Measurements from ENCODE around the gene TMEM120A. TPM values are rescaled to one million over a fixed set of nuclear protein-coding genes. Genes with fewer than 3 reads are reported as not detected.
A peak's percentile ranks its signal among the peaks of the same experiment; 100 is the strongest.

TMEM120A gene
- total and polyA plus RNA-seq, 12 donors, result 132 to 220 (median 152) TPM

GRCh38 chr7:75977743-75978142 is 16.7 kb downstream of the TMEM120A start:
- DNase-seq, result peak; percentile 68 to 82
- H3K9me3 ChIP-seq, result no peaks in the 10 kb centered on the region
- H3K27ac ChIP-seq, result peak overlapping the region in 3 of 10 donors; percentile 3 to 51 (median 49)
- no peaks in the 10 kb centered on the region for H3K27me3 ChIP-seq
- H3K4me3 ChIP-seq, result no peak overlapping the region
- 60 to 63% methylated on average over 8 of the region's 8 CpGs for WGBS, 2 donors
- H3K4me1 ChIP-seq, result peaks cover 12 to 42% (median 17%) of the 10 kb centered on the region in 9 donors
- intact Hi-C loops (cut with DNase I), result loop anchor here in 1 of 10 donors (5.0 kb wide), 1 partner anchor 100 kb away; the partner anchor contains the start of gene RHBDD2
- peaks cover 0 to 82% (median 32%) of the 10 kb centered on the region in 9 donors for H3K36me3 ChIP-seq
- no peak for TF ChIP-seq CTCF (IDR thresholded peaks at IDR 0.05)
- ATAC-seq, result peak in 7 of 8 donors; percentile 34 to 72 (median 60)

DNA sequence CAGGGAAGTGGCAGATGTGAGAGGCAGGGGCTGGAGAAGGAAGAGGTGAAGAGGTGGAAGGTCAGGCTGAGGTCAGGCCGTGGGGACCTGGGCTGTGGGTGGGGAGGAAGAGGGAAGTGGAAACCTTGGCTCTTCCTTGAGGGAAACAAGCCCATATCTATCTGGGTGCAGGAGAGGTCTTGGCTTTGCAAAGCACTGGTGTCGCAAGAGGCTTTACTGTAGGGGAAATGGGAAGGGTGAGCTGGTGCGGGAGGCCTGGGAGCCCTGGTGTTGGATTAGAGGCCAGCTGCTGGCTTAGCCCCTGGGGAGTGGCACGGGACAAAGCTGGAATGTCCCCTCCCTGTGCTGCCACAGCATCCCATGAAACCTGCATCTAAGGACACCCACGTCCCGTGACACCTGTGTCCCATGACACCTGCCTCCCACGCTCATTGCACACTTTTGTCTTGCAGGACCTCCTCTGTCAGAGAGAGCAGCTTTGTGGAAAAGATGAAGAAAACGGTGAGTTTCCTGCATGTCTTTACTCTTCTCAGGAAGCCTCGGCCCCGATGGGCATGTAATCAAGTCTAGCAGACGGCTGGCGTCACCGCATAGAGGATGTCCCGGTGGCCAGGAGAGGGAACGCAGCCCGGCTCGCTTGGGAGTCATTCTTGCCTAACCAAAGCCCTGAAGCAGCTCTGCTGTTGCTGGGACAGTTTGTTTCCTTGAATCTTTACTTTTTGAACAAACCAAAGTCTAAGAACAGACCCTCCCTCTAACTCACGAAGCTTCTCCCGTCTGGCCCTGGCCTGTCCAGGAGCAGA is 22.2 kb downstream of the TMEM120A start:
- no peaks in the 10 kb centered on the region for H3K9me3 ChIP-seq
- no peak overlapping the region for H3K4me3 ChIP-seq
- H3K4me1 ChIP-seq, result peaks cover 4 to 63% (median 48%) of the 10 kb centered on the region in 9 donors
- intact Hi-C loops (cut with DNase I), result no loop called here
- TF ChIP-seq CTCF (IDR thresholded peaks at IDR 0.05), result peak in 5 of 9 donors; percentile 8 to 18 (median 14)
- ATAC-seq (peak; percentile 25 to 63 (median 52)), DNase-seq (peak; percentile 67 to 74)
- no peaks in the 10 kb centered on the region for H3K27me3 ChIP-seq
- H3K27ac ChIP-seq, result peak overlapping the region; percentile 29 to 79 (median 66)
- 43 to 53% methylated on average over 19 of the region's 19 CpGs for WGBS, 2 donors
- peaks cover 0 to 51% (median 10%) of the 10 kb centered on the region in 9 donors for H3K36me3 ChIP-seq

DNA sequence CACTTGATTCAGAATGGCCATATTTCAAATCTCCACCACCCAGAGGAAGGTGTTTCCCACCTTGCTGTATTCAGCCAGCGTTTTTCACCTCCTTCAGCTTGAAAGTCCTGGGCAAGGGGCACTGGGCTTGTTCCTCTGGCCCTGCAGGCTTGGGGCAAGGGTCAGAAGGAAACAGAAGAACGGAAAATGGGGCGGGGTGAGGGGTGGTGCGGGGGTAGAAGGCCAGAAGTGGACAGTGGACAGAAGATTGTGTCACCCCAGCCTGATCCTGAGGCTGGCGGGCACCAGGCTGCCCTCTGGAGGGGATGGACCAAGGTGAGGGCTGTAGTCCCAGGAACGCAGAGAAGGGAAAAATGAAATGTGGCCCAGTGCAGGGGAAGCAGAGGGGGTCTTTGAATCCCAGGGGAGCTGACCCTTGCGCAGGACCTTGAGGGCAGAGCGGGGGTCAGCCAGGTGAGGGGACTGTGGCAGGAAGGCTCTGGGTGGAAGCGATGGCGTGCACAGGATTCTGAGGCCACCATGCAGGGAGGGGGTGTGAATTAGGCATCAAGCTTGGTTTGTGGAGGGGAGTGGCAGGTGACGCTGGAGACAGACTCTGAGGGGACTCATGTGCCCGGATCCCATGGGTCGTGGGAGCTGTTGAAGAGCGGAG is 23.0 kb downstream of the TMEM120A start:
- peaks cover 8 to 67% (median 54%) of the 10 kb centered on the region in 9 donors for H3K4me1 ChIP-seq
- H3K27me3 ChIP-seq, result no peaks in the 10 kb centered on the region
- peaks cover 0 to 45% (median 10%) of the 10 kb centered on the region in 9 donors for H3K36me3 ChIP-seq
- H3K9me3 ChIP-seq, result no peaks in the 10 kb centered on the region
- intact Hi-C loops (cut with DNase I), result no loop called here
- H3K27ac ChIP-seq, result peak overlapping the region; percentile 29 to 79 (median 66)
- no peak for TF ChIP-seq CTCF (IDR thresholded peaks at IDR 0.05)
- 69 to 77% methylated on average over 14 of the region's 14 CpGs for WGBS, 2 donors
- ATAC-seq (no peak), DNase-seq (no peak)
- H3K4me3 ChIP-seq, result no peak overlapping the region

Measured in heart right ventricle (tissue), 16 donors.